ENCODE results near the gene RPP25. TPM values are rescaled to one million over a fixed set of nuclear protein-coding genes. Genes with fewer than 3 reads are reported as not detected.

Gene RPP25
- total and polyA plus RNA-seq, 2 of the 13 experiments (the other 11 are each of a cell fraction or from before 2014, with no cell fraction given), result 0.05 to 0.11 TPM

DNA sequence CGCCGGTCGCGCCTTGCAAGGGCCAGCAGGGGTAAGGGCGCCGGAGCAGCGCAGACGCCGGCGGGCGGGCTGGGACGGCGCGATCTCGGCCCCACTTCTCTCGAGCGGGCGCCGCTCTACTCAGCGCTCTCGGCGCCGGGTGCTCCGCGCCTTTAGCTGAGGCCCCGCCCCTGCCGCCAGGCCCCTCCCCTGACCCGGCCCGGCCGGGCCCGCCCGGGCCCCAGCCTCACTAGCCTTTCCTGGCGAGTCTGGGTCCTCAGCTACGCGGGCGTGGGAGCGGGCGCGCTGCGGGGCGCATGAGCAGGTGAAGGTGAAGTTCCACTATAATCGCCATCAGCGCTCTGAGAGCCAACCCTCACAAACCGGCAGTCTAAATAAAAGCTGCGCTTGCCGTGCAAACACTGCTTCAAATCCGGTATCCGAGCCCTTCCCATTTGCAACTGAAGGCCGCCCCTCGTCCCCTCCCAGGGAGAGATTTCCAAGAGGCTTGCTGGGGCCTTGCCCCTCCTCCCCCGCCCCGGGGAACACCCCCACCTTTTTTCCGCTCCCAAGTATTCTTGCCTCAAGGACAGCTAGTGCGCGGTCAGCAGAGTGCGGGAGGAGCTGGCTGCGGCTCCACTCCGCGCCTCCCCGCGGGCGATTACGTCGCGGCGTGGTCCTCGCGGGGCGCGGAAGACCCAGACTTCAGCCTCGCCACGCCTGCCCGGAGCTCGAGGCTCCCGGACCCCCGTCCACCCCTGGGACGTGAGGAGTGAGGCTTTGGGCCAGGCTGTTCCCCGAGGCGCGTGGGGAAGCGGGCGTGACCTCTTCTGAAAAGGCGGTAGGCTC, at the start of gene RPP25 (continued):
- TF ChIP-seq AHR (CRISPR knock-in tag; IDR thresholded peaks at IDR 0.05) (0 out of 2 replicates have a peak, but pooled peaks have one; percentile 39), THAP11 (CRISPR knock-in tag; IDR thresholded peaks at IDR 0.05) (0 out of 2 replicates have a peak, but pooled peaks have one; percentile 9), ZNF180 (CRISPR knock-in tag; IDR thresholded peaks at IDR 0.05; ENCODE audit: borderline replicate concordance, low read depth) (no peak), ZFYVE20 (CRISPR knock-in tag; IDR thresholded peaks at IDR 0.05; ENCODE audit: borderline replicate concordance, low read depth) (no peak), MAZ (IDR thresholded peaks at IDR 0.05; ENCODE audit: borderline replicate concordance, low read depth, low read length) (no peak), MAZ (CRISPR knock-in tag; IDR thresholded peaks at IDR 0.05; ENCODE audit: low read depth) (no peak; the same call in 1 of the 2 replicates), ZNF331 (CRISPR knock-in tag; IDR thresholded peaks at IDR 0.05) (no peak), MED13 (CRISPR knock-in tag; IDR thresholded peaks at IDR 0.05) (no peak), ZNF749 (CRISPR knock-in tag; IDR thresholded peaks at IDR 0.05; ENCODE audit: borderline replicate concordance) (no peak), PAXIP1 (CRISPR knock-in tag; conservative IDR thresholded peaks at IDR 0.05) (no peak), ZEB1 (IDR thresholded peaks at IDR 0.05; ENCODE audit: insufficient replicate concordance, low read depth) (no peak), STAT5B (CRISPR knock-in tag; IDR thresholded peaks at IDR 0.05) (no peak), TSC22D2 (CRISPR knock-in tag; IDR thresholded peaks at IDR 0.05; ENCODE audit: borderline replicate concordance) (no peak), TOE1 (CRISPR knock-in tag; IDR thresholded peaks at IDR 0.05) (no peak), TAF1 (CRISPR knock-in tag; IDR thresholded peaks at IDR 0.05) (no peak; the same call in 1 of the 2 replicates), KDM2A (CRISPR knock-in tag; IDR thresholded peaks at IDR 0.05; ENCODE audit: borderline replicate concordance, low read depth) (peak; percentile 25; the same call in 1 of the 2 replicates), ZNF572 (CRISPR knock-in tag; IDR thresholded peaks at IDR 0.05) (0 out of 2 replicates have a peak, but pooled peaks have one; percentile 24), NFIB (CRISPR knock-in tag; IDR thresholded peaks at IDR 0.05; ENCODE audit: borderline replicate concordance) (no peak), NR2C2 (CRISPR knock-in tag; IDR thresholded peaks at IDR 0.05; ENCODE audit: borderline replicate concordance) (no peak), ZNF335 (CRISPR knock-in tag; IDR thresholded peaks at IDR 0.05) (no peak), CCAR2 (optimal IDR thresholded peaks at IDR 0.05; ENCODE audit: low read depth, low read length) (no peak), ZSCAN25 (CRISPR knock-in tag; IDR thresholded peaks at IDR 0.05) (no peak)
- TF ChIP-seq, protein P1, sequence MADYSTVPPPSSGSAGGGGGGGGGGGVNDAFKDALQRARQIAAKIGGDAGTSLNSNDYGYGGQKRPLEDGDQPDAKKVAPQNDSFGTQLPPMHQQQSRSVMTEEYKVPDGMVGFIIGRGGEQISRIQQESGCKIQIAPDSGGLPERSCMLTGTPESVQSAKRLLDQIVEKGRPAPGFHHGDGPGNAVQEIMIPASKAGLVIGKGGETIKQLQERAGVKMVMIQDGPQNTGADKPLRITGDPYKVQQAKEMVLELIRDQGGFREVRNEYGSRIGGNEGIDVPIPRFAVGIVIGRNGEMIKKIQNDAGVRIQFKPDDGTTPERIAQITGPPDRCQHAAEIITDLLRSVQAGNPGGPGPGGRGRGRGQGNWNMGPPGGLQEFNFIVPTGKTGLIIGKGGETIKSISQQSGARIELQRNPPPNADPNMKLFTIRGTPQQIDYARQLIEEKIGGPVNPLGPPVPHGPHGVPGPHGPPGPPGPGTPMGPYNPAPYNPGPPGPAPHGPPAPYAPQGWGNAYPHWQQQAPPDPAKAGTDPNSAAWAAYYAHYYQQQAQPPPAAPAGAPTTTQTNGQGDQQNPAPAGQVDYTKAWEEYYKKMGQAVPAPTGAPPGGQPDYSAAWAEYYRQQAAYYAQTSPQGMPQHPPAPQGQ (CRISPR knock-in tag; IDR thresholded peaks at IDR 0.05; ENCODE audit: borderline replicate concordance), result no peak
- TF ChIP-seq, protein P2, sequence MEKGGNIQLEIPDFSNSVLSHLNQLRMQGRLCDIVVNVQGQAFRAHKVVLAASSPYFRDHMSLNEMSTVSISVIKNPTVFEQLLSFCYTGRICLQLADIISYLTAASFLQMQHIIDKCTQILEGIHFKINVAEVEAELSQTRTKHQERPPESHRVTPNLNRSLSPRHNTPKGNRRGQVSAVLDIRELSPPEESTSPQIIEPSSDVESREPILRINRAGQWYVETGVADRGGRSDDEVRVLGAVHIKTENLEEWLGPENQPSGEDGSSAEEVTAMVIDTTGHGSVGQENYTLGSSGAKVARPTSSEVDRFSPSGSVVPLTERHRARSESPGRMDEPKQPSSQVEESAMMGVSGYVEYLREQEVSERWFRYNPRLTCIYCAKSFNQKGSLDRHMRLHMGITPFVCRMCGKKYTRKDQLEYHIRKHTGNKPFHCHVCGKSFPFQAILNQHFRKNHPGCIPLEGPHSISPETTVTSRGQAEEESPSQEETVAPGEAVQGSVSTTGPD (CRISPR knock-in tag; IDR thresholded peaks at IDR 0.05), result no peak

Data from HepG2 (cell line).